ENCODE measurements around the gene IQCH.

IQCH gene

GRCh38 chr15:67537771-67538170 lies 283.2 kb downstream of the IQCH start:
- no peak for DNase-seq (ENCODE audit: low read depth)

GRCh38 chr15:67542420-67543347 lies 288.1 kb downstream of the IQCH start, which contains the start of gene MAP2K5:
TSS of gene MAP2K5 (plus strand) at chr15:67542703. CDS start at chr15:67543336, 633 bp downstream.
- DNase-seq (ENCODE audit: low read depth), result peak; percentile 73

DNA sequence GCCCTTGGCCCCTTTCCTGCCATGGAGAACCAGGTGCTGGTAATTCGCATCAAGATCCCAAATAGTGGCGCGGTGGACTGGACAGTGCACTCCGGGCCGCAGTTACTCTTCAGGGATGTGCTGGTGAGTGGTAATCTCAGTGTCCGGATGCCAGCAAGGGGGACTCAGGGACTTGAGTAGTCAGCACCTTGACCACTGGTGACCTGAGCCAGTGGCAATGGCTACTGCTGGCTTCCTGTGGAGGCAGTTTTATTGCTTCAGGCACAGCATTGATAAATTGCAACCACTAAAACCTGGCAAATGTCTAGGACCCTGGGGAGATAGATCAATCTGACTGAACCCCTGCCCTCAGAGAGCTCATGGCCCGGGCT lies 288.7 kb downstream of the IQCH start:
- no peak for DNase-seq (ENCODE audit: low read depth)

DNA sequence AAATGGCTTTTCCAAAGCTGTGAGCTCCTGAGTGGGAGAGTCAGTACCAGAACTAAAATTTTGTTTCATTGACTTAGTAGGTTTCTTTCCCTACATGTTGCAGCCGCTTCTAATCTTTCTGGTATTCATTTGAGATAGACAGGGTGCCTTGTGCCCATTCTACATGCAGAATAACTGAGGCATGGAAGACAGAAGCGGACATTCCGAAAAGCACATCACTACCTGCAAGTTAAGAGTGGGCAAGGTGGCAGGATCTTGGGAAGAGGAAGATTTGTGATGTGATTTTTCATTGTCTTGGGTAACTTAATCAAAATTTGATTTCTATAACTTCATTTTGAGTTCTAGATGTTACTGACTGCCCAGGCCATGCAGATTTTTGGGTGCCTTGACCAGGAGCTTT lies 289.9 kb downstream of the IQCH start:
- no peak for DNase-seq (ENCODE audit: low read depth)

GRCh38 chr15:67545864-67546263 lies 291.3 kb downstream of the IQCH start:
- DNase-seq (ENCODE audit: low read depth), result no peak

DNA sequence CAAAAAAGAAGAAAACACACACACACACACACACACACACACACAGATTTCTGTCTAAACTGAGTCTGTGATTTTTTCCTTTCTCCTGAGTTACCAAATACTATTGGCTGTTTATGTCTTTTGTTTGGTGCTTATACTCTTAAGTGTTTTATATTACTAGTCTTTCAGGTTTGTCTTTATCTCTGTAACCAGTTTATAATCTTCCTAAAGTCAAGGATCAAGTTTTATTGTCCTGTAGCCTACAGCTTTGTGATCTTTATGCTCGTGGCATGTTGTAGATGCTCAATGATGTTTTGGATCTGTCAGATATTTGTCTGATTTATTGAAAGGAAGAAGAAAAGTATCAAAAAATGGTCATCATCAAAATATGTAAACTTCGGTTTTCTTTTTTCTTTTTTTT lies 292.5 kb downstream of the IQCH start:
- DNase-seq (ENCODE audit: low read depth), result no peak

GRCh38 chr15:67547836-67548235 lies 293.2 kb downstream of the IQCH start:
- DNase-seq (ENCODE audit: low read depth), result no peak

DNA sequence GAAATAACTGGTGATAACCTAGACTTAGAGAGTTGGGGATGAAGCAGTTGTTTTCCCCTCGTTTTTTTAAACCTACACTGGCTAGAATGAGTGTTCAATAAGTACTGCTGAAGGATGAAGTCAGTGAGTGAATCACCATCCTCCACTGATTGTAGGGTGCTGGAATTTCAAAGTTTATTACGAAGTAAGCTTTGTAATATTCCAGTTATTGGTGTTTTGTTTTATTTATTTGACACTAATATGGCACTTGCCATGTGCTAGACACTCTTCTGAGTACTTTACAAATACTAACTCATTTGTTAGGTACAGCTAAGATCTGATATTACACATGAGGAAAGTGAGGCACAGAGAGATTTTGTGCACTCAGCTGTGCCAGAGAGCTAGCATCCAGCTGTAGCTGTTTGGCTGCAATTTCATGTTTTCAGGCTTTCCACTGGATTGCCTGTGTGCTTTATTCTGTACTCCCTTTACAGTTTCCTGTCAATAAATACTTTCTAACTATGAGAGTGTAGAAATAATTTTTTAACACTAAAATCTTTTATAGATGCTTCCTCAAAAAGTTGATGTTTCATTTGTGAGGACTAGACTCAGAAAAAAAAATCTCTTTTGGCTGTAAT lies 293.8 kb downstream of the IQCH start:
- no peak for DNase-seq (ENCODE audit: low read depth)

- DNase-seq (ENCODE audit: low read depth), result no peak
Measured at GRCh38 chr15:67548862-67549651, 294.5 kb downstream of the IQCH start.

DNA sequence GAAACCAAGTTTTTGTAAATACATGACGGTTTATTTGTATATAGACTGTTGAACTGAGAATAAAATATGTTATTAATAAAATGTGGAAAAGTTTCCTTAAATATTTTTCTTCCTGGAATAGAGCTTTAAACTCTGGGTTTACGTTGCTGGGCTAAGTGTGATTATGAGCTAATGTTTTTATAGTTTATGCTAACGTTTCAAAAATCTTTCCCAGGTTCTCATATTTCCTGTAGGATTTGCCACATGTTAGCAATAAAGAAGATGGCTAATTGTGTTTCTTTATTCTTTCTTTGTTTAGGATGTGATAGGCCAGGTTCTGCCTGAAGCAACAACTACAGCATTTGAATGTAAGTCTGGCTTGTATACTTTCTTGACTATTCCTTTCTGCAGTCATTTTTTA lies 295.1 kb downstream of the IQCH start:
- DNase-seq (ENCODE audit: low read depth), result no peak

DNA sequence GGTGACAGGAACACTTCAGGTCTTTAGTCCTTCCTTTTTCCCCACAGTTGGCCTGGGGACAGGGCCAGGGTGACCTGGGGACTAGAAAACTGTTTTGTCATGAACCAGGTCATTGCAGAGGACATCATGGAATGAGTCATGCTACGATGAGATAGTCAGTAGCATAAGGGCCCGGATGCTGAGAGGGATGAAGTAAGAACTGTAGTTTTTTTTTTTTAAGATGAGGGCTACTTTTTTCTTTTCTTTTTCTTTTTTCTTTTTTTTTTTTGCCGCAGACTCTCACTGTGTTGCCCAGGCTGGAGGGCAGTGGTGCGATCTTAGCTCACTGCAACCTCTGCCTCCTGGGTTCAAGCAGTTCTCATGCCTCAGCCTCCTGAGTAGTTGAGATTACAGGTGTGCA lies 295.9 kb downstream of the IQCH start:
- no peak for DNase-seq (ENCODE audit: low read depth)

- no peak for DNase-seq (ENCODE audit: low read depth)
Measured at GRCh38 chr15:67551207-67551743, 296.7 kb downstream of the IQCH start.

Measured in T-helper 22 cell (primary cell).